Adrenal gland (tissue), 5 donors: ENCODE results near the gene CCDC180.

Source experiments
- POLR2A ChIP-seq, 2 donors: fragments of 450-650 bp; IDR thresholded peaks; one replicate each; pipeline ENCODE4 v1.6.1; 2017; ENCODE audit warnings: antibody characterized with exemption in 2 of 2, mild to moderate bottlenecking in 2 of 2, moderate library complexity in 1 of 2
- TF ChIP-seq, protein P1 (sequence below), 6 experiments: fragments of 450-650 bp in 4 of 6; fragments of 200-600 bp in 2 of 6; sonication (generic) in 1 of 6; IDR thresholded peaks; 1 replicate in 5 of 6; 2 replicates in 1 of 6; pipeline versions ENCODE4 v1.5.1 to v1.8.0; 2016 to 2021; ENCODE audit warnings: antibody characterized with exemption in 6 of 6, mild to moderate bottlenecking in 2 of 6, moderate library complexity in 1 of 6
- donor health status: DM: no; HTN: no; CAD: no.

DNA sequence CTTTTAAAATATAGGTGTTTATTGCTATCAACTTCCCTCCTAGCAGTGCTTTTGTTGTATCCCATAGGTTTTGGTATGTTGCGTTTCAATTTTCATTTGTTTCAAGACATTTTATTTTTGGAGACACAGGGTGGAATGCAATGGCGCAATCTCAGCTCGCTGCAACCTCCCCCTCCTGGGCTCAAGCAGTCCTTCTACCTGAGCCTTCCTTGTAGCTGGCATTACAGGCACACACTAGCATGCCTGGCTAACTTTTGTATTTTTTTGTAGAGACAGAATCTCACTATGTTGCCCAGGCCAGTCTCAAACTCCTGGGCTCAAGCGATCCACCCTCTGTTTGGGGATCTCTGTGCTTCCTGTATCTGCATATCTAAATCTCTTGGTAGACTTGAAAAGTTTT lies 35.4 kb upstream of the CCDC180 start:
- TF ChIP-seq, protein P1, sequence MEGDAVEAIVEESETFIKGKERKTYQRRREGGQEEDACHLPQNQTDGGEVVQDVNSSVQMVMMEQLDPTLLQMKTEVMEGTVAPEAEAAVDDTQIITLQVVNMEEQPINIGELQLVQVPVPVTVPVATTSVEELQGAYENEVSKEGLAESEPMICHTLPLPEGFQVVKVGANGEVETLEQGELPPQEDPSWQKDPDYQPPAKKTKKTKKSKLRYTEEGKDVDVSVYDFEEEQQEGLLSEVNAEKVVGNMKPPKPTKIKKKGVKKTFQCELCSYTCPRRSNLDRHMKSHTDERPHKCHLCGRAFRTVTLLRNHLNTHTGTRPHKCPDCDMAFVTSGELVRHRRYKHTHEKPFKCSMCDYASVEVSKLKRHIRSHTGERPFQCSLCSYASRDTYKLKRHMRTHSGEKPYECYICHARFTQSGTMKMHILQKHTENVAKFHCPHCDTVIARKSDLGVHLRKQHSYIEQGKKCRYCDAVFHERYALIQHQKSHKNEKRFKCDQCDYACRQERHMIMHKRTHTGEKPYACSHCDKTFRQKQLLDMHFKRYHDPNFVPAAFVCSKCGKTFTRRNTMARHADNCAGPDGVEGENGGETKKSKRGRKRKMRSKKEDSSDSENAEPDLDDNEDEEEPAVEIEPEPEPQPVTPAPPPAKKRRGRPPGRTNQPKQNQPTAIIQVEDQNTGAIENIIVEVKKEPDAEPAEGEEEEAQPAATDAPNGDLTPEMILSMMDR (IDR thresholded peaks at IDR 0.05), result no peak
- TF ChIP-seq POLR2A (IDR thresholded peaks at IDR 0.05), result no peak
